Hippocampal formation (tissue), 2 donors: ENCODE measurements around the gene SP5.
"Not testable (repeated sequence)": the region's sequence is repeated elsewhere in the genome, so short reads cannot be mapped to it uniquely, and the experiment has no call there.

Experiments used
- DNase-seq, 2 donors: peaks; one replicate each; lab custom pipeline; 2025; lab: John Stamatoyannopoulos, UW

SP5 gene

DNA sequence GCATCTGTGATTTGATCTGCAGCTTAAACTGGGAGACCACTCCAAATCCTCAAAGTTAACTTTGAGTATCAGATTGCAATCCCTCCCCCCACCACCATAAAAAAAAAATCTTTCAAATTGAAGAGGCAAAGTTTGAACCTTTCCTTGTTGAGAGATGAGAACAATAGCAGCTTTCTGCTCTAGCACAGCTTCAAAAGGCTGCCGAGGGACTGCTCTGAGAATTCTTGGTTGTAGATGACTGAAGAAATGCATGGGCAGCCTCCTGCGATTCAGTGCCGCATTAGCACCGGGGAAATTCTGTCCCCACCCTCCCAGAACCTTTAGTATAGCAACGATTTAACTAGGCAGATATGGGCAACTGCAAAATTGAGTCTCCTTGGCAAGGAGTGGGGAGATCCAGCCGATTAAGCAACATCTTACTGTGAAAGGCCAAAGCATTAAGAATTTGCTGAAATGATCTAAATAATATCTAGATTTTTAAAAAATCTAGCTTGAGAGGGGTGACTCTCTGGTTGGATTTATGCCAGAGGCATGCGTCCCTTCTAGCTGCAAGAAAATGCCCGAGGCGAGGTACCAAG is 3.9 kb upstream of the SP5 start:
- DNase-seq = no peak

DNA sequence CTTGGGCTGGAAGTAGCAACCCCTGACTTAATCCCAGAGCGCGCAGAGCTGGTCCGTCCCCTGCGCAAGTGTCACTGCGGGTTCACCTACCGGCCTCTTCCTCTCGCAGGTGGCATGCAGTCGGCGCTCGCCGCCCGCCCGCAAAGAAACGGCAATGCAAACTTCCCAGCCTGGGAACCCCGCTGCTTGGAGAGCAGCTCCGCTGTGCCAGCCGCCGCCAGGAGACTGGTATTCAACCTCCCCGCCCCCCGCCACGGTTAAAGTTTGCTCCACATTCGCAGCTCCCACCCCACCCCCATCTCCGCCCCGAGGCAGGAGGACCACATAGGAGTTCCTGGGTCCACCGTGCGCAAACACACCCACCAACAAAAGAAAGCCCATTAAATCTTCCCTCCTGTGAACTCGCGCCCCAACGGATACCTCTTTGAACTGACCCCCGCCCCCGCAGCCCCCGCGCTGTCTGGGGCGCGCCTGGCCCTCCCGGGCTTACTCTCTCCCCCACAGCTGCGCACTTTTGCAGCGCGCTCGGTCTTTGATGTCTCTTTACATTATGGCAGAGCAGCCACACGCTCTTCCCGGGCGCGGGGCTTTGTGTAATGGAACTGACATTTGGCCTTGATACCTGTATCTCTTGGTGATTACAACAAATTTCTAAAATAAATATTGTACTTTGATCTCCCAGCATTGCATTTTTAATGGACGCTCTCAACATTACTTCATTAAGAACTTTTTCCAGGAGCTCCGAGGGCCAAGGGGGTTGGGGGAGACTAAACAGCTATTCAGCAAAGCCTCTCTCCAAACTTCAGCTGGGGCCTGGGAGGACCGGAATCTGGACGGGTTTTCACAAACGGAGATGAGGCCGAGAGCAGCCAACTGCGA is 3.1 kb upstream of the SP5 start:
- DNase-seq = no peak

DNA sequence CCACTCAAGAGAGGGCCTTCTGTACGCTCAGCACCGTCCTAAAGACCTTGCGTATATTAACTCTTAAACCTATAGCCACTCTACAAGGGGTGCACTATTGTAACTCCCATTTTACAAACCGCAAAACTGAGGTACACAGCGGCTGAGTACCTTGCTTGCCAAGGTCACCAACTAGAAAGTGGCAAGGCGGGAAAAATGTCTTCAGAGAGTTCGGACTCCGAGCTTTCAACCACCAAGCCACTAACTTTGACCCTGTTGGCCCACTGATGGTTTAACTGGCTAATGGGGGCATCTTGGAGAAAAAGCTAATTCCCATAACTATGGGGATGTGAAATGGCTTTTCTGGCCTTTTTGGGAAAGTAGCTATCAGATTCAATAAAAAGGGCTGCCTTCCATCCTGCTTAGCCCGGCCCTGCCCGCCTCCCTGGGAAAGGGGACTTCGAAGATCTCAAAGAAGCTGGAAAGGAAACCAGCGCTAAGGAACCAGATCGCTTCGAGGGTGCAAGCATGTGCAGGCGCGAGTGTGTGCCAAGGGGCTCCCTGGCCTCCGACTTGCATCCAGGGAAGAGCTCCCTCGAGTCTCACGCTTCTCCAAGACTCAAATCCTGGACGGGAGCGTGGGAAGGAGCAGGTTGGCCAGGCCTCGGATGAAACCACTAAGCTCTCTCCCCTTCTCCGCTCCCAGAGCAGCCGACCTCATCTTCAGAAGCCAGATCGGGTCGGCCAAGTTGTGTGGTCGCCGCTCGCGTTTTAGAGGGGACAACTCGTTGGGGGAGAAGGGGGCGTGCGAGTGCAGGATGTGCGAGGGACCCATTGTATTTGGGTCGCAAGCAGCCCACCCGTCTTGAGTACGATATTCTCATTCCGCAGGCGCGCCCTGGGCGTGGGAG is 2.2 kb upstream of the SP5 start:
- no peak for DNase-seq

DNA sequence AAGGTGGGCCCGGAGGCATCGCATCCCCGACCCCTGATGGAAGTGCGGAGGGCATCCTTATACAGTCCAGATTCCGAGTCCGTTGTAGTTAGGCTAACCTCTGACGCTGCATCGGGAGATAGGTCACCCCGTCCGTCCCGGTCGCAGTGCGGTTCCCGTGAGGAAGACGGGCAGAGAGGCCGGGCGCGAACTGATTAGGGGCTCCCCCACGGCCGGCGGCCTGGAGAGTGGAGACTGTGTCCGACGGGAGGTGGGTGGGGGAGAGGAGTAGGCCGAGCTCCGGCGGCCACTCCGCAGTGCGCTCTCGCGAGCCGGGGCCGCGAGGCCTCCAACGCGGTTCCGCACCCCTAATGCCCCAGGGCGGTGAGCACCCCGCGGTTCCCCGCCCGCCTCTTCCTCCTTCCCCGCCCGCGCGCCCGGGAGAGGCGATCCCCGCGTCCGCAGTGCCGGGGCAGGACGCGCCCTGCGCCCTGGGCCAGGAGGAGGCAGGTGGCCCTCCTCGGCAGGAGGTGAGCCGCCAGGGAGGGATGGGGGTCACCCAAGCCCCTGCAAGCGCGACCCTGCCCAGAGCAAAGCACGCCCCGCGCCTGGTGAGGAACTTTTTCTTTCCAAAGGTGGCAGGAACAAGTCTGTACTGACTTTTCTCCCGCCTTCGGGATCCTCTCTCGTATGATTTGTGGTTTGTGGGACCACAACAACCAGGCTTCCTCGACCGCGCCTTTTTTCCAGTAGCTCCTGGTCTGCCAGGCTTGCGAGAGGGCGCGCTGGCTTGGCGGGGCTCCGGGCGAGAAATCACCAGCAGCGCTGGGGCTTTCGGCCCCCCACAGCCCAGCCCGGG is 1.4 kb upstream of the SP5 start:
- DNase-seq = no peak

DNA sequence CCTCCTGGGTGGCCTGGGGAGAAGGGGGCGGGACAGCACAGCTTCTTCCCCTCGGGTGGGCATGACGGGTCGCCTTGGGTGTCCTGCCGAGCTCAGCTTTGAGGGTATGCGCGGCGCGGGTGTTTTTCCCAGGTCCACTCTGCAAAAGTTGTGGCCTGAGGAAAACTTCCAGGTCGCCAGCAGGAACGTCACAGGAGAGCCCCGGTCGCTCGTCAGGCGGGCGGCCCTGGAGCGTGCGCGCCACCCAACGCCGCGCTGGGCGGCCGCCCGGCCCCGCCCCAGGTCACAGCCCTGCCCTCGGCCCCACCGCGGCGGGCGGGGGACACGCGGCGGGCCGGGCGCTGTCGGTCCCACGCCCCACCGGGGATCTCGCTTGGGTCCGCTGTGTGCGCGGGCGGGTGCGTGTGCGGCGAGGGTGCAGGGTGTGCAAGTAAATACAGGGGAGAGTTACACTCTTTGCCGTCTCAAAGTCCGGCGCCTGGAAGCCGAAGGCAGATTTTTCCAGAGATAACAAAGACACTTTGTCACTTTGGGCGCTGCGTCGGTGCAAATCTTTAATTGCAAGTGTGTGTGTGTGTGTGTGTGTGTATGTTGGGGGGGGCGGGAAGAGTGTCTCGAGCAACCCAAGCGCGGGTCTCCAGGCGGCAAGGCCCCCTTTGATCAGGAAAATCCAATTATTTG is 616 bp upstream of the SP5 start:
- DNase-seq = no peak

DNA sequence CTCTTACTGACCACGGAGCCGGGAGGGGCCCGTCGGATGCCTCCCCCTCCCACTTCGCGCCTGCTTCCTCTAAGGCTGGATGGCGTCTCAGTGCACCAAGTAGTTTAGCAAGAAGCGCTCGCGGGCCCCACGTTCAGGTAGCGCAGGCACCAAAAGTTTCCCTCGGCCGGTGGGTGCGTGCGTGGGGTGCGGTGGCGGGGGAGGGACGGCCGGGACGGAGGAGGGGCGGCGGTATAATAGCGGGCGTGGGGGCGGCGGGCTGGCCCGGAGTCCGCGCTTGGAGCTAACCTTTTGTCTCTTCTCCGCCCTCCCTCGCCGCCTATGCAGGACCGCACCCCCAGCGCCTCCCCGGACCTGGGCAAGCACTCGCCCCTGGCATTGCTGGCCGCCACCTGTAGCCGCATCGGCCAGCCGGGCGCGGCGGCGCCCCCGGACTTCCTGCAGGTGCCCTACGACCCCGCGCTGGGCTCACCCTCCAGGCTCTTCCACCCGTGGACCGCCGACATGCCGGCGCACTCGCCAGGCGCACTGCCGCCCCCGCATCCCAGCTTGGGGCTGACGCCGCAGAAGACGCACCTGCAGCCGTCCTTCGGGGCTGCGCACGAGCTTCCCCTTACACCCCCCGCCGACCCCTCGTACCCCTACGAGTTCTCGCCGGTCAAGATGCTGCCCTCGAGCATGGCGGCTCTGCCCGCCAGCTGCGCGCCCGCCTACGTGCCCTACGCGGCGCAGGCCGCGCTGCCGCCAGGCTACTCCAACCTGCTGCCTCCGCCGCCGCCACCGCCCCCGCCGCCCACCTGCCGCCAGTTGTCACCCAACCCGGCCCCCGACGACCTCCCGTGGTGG is 1.0 kb downstream of the SP5 start:
- DNase-seq = no peak

DNA sequence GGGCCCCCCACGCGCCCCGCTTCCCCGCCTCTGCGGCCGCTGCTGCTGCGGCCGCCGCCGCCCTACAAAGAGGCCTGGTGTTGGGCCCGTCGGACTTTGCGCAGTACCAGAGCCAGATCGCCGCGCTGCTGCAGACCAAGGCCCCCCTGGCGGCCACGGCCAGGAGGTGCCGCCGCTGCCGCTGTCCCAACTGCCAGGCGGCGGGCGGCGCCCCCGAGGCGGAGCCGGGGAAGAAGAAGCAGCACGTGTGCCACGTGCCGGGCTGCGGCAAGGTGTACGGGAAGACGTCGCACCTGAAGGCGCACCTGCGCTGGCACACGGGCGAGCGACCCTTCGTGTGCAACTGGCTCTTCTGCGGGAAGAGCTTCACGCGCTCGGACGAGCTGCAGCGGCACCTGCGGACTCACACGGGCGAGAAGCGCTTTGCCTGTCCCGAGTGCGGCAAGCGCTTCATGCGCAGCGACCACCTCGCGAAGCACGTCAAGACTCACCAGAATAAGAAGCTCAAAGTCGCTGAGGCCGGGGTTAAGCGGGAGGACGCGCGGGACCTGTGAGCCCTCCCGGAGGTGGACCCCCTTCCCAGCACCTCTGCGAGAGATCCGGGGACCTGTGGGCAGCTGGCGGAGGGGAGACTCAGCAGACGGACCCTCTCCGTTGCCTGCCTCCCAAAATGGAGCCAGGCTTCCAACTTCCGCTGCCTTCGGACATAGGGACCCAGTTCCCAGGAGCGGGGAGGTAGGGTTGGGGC is 1.9 kb downstream of the SP5 start:
- peak in 1 of 2 donors; percentile 14 for DNase-seq

DNA sequence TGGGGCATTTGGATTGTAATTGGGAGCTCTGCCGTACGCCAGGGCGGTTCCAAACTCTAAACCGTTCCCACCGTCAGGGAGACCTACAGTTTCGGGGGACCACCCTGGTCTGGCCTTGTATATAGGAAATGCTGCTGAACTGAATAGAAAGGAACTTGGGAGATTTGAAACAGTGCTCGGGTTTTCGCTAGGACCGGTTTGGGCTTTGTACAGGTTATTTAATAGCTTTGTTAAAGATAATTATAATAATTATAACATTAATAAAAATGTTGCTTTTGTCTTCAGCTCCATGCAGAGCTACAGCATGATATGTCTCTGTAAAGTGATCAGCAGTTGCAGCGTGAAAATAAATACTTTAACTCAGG is 2.4 kb downstream of the SP5 start:
- no peak for DNase-seq

DNA sequence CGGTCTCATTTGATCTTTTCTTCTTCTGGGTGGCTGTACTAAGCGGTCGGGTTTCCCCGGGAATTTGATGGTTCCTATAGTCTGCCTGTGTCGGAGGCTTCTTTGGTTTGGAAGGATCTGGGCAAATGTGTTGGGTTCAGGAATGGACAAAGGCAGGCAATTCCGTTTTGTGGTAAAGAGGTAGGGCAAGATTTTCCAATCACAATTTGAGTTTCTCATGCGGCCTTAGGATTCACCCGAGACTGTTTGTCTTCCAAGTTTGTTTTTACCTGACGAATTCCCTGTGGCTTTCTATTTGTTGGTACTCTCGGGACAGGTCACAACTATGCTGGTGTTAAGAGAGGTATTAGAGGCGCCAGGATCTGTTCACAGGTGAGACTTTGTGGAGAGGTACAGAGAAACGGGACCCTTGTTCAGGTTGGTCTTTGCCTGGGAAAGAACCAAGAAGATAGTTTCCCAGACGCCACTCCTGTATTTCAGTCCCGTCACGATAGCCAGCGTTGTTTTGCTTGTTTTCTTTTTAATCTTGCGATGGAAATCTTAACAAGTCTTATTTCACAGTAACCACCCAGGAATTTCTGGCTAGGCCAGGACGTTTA is 3.0 kb downstream of the SP5 start:
- no peak for DNase-seq

DNA sequence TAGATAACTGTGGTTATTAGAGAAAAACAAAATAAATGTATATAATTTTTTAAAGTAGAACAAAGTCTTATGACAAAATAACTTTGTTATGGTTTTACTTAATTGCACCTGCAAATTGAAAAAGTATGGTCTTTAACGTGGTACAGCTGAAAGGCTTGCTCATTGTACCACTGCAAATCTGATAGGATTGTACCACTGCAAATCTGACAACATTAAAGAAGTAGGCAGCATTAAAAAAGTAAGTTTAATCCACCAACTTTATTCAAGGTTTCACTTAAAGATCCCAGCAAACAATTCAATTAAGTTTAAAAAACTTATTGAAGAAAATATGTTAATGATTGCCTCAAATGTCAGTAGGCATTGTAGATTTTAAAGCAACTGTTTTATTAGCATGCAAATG is 4.7 kb downstream of the SP5 start:
- no peak for DNase-seq

DNA sequence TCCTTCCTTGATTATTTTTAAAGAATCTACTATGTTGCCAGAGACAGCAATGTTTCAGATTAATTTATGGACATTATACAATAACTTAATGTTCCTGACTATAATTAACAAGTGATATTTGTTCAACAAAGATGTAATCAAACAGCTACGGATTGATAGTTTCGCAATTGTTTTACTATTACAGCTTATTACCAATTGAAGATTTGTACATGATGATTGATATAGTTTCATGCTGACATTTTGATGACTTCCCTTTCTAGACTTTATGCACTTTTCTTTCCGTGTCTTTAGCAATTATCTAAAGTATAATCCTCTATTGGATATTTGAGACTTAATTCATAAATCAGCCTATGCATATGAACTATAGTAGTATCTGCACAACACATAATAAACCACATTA is 6.5 kb downstream of the SP5 start:
- no peak for DNase-seq

DNA sequence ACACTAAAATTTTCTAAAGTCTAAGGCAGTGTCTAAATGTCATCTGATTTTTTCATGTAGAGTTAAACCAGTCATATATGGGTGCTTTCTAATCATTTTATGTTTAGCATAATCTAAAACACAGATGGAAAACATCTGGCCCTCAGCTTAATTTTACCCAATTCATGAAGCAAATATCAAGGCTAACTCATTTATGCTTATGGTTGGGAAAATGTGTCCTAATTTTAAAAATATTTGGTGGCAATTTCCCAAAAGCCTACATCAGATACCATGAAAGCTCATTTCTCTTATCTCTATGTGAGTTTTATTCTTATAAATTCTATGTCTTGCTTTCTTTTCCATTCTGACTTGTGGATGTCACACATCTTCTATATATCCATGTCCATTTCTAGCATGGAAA is 7.2 kb downstream of the SP5 start:
- no peak for DNase-seq

DNA sequence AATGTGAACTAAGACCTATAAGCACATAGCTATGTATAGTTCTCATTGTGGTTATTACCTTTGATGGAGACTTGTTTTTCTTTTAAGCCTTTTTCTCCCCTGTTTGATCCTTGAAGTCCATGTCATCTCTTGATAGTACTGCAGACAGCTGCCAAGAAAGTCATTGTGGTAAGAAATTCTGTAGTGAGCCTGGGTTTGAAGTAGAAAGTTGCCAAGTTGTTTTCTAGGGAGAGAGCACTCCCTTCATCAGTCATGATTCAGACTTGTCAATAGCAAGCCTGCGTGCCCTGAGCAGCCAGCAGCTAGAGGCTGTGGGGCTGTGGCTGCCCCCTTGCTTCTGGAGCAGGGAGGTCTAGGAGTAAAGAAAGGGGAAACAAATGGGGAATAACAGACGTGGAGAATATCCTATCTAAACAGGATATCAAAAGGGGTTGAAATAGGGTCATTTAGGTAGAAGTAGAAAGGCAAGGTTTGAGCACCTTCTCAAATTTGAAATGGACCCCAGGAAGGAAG is 8.4 kb downstream of the SP5 start:
- no peak for DNase-seq

DNA sequence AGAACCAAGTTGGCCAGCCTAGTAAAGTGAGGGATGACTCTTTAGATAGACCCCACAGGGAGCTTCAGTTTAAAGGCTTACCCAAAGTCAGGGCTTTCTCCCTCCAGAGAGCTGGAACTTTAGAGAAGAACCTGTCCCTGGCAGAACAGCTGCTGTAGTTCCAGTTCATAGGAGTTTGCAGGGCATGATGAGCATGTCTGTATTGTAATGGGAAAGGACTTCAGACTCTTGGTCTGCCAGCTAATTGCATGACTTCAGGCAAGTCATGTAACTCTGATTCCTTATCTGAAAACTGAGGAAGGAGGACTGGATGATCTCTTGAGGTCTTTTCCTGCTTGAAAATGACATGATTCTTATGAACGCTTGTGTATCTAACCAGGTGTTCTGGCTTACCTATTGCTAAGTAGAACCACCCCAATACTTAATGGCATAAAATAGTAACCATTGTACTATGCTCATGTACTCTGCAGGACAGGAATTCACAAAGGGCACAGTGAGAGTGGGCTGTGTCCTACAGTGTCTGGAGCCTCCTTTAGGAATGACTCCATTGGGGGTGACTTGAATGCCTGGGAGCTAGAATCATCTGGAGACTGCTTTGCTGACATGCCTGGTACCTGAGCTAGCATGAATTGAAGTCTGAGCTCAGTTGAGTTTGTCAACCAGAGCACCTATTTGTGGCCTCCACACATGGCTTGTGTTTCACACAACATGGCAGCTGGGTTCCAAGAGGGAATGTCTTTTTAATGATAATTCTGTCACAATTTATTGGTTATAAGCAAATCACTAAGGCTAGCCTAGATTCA is 18.9 kb downstream of the SP5 start:
- DNase-seq = no peak

DNA sequence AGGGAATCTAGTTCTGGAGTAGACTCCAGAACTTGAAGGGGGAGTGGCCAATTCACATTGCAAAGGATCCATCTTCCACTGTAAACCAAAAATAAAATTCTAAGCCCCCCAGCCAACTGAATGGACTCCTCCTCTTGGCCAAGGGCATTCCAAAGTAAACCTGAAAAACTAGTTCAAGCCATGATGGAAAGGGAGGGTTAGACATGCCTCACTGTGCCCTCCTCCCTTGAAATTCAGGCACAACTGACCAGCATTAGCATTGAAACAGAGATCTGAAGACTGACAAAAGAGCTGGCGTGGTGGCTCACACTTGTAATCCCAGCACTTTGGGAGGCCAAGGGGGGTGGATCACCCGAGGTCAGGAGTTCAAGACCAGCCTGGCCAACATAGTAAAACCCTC is 19.5 kb downstream of the SP5 start:
- not testable (repeated sequence) for DNase-seq

DNA sequence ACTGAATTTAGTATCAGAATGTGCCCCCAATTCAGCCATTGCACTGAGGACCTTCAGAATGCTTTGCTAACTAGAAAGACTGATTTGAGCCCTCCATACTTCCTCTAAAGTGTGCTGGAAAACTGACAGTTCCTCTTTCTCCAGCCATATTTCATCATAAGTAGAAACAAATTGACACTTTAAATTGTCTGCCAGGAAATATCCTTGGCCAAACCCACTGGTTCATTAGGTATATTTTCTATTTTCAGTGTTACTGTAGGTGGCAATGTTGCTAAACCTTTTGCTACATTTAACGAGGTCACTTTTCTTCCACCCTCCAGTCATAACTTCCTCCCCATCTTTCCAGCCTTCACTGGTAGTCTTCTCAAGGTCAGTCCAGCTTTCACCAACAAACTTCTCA is 21.5 kb downstream of the SP5 start:
- no peak for DNase-seq

DNA sequence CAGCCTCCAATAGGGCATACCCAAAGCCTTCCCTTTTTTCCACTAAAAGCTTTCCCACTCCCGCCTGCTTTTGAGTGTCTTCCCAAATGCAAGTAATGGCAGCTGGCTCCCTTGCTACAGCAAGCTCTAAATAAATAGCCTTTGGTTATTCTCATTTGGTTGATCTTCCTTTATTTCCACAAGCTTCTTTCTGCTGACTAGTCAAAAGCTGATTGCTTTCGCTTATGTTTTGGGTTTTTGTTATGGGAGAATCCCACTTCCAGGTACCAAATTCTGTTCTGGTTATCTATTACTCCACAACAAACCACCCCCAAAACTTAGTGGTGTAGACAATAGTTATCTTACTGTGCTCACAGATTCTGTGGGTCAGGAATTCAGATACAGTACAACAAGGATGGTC is 22.3 kb downstream of the SP5 start:
- no peak for DNase-seq

DNA sequence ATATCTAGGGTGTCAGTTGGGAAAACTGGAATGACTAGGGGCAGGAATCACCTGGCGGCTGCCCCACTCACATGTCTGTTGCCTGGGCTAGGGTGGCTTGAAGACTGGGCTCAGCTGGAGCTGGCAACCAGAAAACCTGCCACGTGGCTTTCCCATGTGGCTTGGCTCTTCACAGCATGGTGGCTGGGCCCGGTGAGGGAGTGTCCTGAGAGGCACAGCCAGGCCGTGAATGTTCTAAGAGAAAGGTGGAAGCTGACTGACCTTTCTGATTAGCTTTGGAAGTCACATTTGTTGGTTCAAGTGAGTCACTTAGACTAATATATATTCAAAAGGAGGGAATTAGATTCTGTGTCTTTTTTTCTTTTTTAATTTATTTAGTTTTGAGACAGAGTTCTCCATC is 22.7 kb downstream of the SP5 start:
- no peak for DNase-seq
